Inferior parietal cortex (tissue), 1 donor: ENCODE data around the gene DONSON.

ENCODE experiments used
- DNase-seq: peaks from one replicate; pipeline ENCODE4 v3.0.0-alpha.2; 2016; ENCODE audit errors: extremely low spot score

Gene DONSON

DNA sequence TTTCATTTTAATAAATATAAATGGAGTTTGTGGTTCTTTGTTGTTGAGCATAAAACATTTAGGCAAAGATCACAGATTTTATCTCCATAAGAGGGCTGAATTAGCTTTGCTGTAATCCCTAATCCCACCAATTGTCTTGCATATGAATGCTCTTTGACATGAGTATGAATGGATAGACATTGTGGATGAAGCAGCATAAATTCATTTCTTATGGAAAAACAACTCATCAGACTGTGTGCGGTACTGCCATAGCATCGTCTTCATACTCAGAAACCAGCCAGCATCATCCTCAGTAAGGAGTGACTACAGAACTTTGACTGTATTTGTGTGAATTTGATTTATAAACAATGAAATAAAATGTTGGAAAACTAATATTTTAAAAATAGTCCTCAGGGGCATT lies 26.1 kb downstream of the DONSON start:
- no peak for DNase-seq

DNA sequence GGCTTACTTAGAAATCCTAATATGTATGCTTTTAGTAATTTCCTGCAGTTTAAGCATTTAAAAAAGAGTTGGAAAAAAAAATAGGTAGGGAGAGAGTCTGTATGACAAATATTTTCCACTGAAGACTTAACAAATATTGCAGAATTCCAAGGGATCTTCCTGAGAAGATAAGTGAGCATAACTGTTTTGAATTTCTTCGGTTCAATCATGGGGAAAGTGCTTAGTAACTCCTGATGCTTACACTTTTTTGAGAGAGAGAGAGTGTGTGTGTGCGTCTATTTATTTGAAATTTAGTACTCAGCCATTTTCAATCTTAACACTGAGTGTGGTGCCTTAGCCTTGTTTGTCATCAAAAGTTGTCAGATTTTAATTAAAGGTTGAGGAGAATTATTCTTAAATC lies 27.1 kb downstream of the DONSON start:
- DNase-seq = no peak

DNA sequence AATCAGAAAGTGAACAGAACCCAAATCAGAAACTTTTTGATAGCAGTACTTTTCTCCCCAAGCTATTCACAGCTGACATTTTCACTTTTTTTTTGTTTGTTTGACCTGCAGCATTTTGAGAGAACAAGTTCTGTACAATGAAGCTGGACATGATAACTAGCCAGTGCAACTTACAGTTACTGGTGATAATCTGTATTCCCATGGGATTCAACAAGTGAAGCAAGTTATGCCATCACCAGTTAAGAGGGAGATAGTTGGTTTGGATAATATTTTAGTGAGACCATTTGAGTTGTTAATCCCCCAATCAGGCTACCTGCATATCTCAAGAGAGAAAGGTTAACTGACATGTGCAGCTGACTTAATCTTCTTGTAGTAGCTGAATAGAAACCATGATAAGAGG lies 27.5 kb downstream of the DONSON start:
- DNase-seq = no peak

GRCh38 chr21:33559813-33560212 lies 28.7 kb downstream of the DONSON start:
- DNase-seq = no peak

DNA sequence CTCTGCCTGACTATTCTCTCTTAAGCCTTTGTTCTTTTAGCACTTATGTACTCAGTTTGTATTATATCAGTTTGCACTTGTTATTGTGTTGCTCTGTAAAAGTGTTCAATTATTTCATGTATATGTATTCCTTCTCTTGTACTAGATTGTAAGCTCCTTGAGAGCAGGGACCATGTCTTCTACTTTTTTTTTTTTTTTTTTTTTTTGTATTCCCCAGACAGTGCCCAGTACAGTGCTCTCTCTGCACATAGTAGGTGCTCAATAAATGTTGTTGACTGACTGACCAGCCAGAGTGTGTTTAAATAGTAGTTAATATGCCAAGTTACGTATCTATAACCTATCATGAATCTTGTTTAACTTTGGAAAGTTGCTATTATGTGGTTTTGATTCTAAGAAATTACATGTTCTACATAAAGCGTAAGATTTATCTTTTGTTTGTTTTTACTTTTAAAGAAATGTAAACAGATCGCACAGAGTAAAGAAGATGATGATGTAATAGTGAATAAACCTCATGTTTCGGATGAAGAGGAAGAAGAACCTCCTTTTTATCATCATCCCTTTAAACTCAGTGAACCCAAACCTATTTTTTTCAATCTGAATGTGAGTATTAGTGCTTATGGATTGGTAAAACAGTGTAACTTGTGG lies 29.6 kb downstream of the DONSON start:
- no peak for DNase-seq

DNA sequence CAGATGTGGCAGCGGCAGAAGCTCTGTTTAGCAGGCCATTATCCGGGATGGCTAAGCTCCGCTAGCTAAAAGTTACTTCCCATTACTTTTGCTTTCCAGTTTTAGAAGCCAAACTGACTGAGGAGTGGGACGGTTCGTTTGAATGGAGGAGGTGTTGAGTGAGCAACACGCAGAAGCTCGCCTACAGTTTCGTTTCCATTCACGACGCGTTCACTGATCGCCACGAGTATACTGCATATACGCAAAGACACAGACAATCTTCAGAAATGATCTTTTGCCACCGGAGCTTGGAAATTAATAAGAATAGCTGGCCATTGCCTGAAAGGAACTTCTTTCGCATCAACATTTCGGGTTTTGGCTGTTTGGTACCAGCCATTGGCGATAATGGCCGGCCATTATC lies 31.0 kb downstream of the DONSON start:
- no peak for DNase-seq

GRCh38 chr21:33554982-33555344 lies 33.5 kb downstream of the DONSON start:
- DNase-seq = no peak

DNA sequence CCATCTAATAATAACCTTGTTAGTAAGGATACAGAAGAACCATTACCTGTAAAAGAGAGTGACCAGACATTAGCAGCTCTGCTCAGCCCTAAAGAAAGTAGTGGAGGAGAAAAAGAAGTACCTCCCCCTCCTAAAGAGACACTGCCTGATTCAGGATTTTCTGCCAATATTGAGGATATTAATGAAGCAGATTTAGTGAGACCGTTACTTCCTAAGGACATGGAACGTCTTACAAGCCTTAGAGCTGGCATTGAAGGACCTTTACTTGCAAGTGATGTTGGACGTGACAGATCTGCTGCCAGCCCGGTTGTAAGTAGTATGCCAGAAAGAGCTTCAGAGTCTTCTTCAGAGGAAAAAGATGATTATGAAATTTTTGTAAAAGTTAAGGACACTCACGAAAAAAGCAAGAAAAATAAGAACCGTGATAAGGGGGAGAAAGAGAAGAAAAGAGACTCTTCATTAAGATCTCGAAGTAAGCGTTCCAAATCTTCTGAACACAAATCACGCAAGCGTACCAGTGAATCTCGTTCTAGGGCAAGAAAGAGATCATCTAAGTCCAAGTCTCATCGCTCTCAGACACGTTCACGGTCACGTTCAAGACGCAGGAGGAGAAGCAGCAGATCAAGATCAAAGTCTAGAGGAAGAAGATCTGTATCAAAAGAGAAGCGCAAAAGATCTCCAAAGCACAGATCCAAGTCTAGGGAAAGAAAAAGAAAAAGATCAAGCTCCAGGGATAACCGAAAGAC lies 34.1 kb downstream of the DONSON start:
- no peak for DNase-seq

DNA sequence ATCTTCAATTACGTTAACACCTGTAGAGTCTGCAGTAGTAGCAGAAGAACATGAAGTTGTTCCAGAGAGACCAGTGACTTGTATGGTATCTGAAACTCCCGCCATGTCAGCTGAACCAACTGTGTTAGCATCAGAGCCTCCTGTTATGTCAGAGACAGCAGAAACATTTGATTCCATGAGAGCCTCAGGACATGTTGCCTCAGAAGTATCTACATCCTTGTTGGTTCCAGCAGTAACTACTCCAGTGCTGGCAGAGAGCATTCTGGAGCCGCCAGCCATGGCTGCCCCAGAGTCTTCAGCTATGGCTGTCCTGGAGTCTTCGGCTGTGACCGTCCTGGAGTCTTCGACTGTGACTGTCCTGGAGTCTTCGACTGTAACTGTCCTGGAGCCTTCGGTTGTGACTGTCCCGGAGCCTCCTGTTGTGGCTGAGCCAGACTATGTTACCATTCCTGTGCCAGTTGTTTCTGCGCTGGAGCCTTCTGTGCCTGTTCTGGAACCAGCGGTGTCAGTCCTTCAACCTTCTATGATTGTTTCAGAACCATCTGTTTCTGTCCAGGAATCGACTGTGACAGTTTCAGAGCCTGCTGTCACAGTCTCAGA lies 35.4 kb downstream of the DONSON start:
- no peak for DNase-seq

DNA sequence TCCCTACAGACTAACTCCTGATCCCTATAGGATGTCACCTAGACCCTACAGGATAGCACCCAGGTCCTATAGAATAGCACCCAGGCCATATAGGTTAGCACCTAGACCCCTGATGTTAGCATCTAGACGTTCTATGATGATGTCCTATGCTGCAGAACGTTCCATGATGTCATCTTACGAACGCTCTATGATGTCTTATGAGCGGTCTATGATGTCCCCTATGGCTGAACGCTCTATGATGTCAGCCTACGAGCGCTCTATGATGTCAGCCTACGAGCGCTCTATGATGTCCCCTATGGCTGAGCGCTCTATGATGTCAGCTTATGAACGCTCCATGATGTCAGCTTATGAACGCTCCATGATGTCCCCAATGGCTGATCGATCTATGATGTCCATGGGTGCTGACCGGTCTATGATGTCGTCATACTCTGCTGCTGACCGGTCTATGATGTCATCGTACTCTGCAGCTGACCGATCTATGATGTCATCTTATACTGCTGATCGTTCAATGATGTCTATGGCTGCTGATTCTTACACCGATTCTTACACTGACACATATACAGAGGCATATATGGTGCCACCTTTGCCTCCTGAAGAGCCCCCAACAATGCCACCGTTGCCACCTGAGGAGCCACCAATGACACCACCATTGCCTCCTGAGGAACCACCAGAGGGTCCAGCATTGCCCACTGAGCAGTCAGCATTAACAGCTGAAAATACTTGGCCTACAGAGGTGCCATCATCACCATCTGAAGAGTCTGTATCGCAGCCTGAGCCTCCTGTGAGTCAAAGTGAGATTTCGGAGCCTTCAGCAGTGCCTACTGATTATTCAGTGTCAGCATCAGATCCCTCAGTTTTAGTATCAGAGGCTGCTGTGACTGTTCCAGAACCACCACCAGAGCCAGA lies 36.1 kb downstream of the DONSON start:
- DNase-seq = no peak

DNA sequence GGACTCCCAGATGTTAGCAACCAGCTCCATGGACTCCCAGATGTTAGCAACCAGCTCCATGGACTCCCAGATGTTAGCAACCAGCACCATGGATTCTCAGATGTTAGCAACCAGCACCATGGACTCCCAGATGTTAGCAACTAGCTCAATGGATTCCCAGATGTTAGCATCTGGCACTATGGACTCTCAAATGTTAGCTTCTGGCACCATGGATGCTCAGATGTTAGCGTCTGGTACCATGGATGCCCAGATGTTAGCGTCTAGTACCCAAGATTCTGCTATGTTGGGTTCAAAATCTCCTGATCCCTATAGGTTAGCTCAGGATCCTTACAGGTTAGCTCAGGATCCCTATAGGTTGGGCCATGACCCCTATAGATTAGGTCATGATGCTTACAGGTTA lies 36.8 kb downstream of the DONSON start:
- no peak for DNase-seq

- DNase-seq = no peak
These were observed 37.5 kb downstream of the DONSON start for GRCh38 chr21:33550772-33551660.

- DNase-seq = no peak
These were observed 38.4 kb downstream of the DONSON start for GRCh38 chr21:33549848-33550771.

GRCh38 chr21:33546086-33546485 lies 42.4 kb downstream of the DONSON start:
- no peak for DNase-seq

GRCh38 chr21:33544451-33545195 lies 43.9 kb downstream of the DONSON start:
- DNase-seq = no peak

GRCh38 chr21:33543505-33544129 lies 44.9 kb downstream of the DONSON start:
- DNase-seq = peak; percentile 71

GRCh38 chr21:33542640-33543504 lies 45.6 kb downstream of the DONSON start, which contains the start of gene SON:
Gene SON (plus strand): TSS chr21:33543038. CDS start chr21:33543093, 55 bp downstream.
- DNase-seq = peak; percentile 99
